Pons (tissue), 1 donor: ENCODE data around the gene GPR108.
"Not testable (repeated sequence)": the region's sequence is repeated elsewhere in the genome, so short reads cannot be mapped to it uniquely, and the experiment has no call there.

Source experiments
- DNase-seq: peaks from one replicate; pipeline ENCODE4 v3.0.0-alpha.2; 2016; ENCODE audit warnings: low spot score

Gene GPR108

DNA sequence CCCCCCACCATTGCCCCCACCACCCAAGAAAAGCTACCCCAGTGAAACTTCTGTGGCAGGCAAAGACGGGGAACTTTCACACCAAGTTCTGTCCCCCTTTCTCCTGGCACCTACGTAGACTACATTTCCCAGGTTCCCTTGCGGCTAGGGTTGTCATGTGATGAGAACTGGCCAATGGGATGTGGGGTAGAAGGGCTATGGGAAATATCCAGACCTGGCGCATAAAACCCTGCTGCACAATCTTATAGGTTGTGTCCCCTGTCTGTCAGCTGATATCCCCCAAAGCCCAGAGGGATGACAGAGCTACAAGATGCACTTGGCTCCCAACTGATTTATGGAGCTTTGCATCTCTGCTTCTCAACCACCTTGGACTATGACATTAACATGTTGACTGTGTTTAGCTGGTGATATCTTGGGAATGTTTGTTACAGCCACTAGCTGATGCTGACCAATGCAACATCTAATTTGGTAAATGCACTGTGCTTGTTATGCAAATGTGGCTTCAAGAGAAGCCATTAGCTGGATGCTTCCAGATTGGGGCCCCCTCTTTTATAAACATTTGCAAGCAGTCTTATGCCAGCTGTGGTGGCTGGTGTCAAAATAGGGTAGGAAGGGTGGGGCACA is 23.8 kb upstream of the GPR108 start:
- DNase-seq = no peak

DNA sequence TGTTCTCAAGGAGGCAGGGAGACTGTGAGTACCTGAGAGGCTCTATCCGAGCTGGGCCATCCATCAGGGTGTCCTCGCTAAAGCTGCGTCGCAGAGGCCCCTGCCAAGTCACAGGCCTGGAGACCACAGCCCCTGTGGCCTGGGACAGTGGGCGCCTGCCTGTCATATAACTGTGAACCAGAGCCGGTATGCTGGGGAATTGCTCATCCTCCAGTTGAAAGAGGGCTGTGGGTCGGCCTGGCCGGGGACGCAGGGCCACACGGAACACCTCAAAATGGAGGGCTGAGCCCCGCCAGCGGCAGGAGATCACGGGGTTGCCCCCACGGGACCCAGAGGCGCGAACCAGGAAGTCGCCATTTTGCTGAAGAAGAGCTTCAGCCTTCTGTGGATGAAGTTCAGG is 23.2 kb upstream of the GPR108 start:
- DNase-seq = no peak

DNA sequence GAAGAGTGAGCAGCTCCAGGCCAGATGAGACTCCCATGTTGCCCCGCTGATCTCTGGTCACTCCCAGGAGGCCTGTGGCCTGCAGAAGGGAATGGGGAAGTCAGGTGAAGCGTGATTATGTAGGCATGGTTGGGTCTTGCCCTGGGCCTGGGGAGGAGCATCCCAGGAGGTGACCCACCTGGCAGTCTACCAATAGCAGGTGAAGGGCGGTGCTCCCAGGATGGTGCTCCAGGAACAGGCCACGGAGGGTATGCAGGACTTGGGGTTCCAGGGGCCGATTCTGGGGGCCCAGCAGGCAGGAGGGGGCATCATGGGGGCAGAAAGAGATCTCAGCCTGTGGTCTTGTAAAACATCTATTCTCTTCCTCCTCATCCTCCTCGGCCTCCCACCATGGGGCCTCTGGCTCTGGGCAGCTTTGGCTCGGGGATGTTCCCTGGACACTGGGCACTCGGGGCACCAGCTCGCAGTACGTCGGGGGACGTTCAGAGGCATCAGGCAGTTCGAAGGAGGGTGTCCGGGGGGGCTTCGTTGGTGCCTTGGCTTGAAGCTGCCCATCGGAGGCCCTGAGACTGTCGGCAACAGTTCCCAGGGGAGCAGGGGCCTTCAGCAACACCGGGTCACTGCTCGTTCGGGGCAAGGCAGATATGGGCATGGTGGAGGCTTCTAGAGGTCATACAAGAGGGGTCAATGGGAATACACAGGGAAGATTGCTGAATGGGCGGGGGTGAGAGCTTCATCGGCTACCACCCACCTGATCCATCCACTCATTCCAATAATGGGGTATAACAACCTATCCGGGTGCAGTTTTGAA is 17.5 kb upstream of the GPR108 start:
- DNase-seq = no peak

DNA sequence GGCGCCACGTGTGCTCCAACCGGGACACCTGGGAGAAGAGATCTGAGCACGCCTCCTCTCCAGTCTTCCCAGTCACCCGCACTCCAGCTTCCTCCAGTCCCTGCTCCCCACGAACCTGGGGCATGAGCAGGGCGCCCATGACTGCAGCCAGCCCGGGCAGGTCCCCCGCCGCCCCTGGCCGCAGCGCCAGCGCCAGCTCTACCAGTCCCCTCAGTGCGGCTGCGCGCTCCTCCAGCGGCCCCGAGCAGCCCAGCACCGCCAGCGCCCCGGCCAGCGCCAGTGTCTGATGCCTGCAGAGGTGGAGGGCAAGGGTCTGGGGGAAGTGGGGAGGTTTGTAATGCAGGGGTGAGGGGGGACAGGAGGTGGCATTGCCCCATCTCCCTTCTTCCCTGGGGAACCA is 16.8 kb upstream of the GPR108 start:
- no peak for DNase-seq

DNA sequence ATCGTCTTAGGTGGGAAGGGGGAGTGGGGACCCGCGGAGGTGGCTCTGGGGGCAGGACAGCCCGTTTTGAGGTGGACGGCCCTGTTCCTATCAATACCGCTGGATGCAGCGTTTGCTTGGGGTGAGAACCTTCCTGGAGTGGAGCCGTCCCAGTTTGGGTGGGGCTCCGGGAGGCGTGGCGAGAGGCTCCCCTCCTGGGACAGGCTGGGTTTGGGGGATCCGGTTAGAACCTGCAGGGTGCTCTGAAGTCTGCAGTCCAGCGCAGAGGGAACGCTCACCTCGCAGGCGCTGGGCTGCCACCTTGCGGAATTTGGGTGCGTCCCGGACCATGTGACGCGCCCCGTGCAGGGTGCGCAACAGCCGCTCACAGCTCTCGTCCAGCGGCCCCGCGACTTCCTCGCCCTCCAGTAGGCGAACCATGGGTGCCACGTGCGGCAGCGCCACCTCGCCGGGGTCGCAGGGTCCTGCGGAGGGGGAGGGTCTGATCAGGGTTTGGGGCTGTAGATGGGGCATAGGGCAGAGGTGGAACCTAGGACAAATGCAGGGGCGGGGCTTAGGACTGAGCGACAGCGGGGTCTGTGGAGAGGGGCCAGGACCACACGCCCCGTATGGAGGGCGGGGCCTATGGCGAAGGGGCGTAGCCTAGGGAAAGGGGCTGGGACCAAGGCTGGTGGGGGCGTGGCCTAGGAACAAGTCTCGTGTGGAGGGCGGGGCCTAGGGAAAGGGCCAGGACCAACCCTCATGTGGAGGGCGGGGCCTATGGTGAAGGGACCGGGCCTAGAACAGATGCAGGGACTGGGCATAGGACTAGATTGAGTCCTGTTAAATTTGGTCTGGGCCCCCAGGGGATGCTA is 16.0 kb upstream of the GPR108 start:
- DNase-seq = no peak

DNA sequence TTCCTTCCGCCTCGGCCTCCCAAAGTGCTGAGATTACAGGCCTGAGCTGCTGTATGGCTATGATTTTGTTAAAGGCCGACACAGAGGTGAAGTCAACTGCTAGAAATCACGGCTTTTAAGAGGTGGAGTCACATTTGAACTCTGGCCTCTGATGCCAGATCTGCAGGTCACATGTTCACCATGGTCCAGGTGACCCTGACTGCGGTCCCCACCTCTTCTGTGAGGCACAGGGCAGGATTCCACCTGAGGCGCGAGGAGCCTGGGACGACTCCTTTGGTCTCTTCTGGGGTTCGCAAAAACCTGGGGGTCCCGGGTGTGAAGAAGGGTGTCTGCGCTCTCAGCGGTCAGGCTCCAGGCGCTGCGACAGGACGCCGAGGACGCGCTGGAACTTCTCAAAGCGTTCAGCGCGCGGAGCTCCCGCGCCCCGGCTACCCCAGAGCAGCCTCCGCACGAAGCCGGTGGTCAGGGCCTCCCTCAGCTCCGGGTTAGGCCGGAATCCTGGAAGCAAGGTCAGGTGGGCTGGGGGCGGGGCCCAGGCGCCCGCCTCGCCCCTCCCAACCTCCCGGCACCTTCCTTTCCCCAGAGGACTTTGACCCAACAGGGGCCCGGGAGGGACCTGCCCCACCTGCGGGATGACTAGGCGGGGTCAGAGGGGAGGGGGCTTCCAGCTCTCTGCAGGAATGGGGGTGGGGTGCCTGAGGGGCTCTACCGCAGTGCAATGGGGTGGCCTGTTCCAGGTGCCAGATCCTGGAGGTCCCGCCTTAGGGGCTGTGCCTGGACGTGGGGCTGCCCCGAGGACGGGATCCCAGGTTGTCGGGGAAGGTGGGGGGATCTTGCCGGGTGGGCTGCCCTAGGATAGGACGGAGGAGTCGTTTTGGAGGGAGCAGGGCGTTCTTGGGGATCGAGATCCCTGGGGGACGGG is 15.1 kb upstream of the GPR108 start:
- no peak for DNase-seq

DNA sequence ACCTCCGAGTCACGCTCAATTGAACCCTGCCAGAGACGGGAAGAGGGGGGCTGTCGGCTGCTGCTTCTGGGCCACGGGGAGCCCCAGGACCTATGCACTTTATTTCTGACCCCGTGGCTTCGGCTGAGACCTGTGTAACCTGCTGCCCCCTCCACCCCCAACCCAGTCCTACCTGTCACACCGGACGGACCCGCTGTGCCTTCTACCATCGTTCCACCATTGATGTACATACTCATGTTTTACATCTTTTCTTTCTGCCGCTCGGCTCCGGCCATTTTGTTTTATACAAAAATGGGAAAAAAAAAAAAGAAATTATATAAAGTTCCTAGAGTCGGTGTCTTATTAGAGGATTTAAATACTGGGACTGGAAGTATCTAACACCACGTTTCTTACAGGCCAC is 13.8 kb upstream of the GPR108 start:
- DNase-seq = no peak

DNA sequence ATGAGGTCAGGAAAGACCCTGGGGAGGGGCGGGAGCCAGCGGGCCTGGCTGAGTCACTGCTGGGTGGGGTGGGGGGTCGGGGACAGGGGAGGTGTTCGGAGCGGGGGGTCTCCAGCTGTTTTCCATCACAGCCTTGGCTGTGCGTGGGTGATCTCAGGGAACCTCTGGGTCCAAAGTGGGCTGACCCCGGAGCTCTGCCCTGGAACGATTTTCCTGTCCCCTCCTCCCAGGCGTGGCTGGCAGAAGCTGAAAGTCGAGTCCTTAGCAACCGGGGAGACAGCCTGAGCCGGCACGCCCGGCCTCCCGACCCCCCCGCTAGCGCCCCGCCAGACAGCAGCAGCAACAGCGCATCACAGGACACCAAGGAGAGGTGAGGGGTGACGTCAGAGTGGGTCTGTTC is 12.7 kb upstream of the GPR108 start:
- no peak for DNase-seq

DNA sequence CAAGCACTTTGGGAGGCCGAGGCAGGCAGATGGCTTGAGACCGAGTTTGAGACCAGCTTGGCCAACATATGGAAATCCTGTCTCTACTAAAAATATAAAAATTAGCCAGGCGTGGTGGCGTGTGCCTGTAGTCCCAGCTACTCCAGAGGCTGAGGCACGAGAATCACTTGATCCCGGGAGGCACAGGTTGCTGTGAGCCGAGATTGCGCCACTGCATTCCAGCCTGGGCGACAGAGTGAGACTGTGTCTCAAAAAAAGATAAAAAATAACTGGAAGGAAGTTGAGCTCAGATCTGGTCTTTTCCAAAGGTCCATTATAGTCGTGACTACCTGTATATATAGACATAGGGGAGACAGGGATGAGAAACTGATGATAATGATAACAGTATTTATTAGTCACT is 11.2 kb upstream of the GPR108 start:
- not testable (repeated sequence) for DNase-seq

DNA sequence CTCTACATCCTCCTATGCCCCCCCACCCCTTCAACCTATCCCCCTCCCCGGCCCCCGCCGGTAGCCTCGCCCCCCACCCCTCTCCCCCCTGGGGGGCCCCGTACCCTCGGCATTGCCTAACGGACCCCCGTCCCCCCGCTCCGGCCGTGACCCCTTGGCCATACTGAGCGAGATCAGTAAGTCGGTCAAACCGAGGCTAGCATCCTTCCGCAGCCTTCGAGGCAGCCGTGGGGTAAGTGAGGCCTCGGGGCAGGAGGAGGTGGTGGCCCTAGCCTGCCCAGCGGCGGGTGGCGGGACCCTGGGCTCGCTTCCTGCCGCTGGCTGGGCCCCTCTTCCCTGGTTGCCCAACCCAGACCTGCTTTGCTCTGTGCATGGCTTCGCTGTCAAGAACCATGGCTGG is 8.6 kb upstream of the GPR108 start:
- DNase-seq = no peak

DNA sequence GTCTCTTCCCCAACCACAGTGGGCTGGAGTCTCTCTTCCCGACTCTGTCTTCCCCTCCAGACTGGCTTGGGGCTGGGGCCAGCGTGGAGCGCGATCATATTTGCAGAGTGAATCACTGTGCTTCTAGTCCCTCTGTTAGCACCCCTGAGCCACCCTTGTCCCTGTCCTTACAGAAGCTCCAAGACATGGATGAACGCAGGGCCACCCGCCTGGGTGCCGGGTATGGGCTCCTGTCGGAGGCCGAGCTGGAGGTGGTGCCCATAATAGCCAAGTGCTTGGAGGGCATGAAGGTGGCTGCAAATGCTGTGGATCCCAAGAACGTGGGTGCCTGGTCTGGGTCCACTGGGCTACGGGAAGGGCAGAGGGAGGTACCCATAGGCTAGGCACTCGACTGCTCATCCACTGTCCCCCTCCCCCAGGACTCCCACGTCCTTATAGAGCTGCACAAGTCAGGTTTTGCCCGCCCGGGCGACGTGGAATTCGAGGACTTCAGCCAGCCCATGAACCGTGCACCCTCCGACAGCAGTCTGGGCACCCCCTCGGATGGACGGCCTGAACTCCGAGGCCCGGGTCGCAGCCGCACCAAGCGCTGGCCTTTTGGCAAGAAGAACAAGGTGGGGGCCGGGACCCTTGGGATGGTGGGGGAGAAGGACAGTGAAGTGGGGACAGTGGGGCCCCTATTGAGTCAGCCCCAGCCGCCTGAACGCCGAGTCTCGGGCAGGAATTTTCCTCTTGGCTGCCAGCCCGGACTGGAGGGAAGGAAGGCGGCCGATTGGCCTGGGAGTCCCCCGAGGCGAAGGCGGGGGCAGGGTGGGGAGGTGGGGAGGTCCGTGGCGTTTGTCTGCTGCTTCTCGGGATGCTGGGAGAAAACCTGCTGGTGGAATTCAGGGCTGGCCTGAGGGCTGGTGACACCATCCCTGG is 7.3 kb upstream of the GPR108 start:
- no peak for DNase-seq

DNA sequence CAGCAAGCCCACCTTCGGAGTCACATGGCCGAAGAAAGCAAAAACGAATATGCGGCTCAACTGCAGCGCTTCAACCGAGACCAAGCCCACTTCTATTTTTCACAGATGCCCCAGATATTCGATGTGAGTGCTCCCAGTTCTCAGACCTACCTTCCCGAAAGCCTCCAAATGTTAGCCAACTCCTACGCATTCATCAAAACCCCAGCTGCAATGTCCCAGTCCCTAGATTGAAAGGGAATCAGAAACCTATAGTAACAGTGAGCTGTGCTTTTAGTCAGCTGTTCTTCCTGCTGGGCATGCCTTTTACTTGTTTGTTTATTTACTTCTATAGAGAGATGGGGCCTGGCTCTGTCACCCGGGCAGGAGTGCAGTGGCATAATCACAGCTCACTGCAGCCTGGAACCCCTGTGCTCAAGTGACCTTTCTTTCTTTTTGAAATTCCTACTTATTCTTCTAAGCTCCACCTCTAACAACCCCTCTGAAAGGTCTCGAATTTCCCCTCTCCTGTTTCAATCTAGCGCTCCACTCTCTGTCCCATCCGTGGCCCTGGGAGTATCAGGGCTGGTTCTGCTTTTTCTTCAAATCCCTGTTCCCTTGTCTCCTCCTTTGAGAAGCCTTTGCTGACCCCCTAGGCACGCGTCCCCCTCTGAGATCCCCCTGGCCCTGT is 6.5 kb upstream of the GPR108 start:
- no peak for DNase-seq

DNA sequence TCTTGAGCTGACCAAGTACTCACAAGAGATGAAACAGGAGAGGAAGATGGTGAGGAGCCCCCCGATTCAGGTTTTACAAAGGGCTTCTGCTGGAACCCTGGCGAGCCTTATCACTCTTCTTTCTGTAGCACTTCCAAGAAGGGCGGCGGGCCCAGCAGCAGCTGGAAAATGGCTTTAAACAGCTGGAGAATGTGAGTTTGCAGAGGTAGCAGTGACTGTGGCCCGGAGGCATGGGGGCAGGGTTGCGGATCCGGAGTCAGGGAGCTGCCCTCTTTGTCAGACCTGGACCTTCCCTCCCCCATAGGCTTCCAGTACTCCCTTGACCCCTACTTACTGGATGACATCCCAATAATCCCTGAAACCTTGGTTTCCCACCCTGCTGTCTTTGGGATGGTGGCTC is 5.7 kb upstream of the GPR108 start:
- no peak for DNase-seq

DNA sequence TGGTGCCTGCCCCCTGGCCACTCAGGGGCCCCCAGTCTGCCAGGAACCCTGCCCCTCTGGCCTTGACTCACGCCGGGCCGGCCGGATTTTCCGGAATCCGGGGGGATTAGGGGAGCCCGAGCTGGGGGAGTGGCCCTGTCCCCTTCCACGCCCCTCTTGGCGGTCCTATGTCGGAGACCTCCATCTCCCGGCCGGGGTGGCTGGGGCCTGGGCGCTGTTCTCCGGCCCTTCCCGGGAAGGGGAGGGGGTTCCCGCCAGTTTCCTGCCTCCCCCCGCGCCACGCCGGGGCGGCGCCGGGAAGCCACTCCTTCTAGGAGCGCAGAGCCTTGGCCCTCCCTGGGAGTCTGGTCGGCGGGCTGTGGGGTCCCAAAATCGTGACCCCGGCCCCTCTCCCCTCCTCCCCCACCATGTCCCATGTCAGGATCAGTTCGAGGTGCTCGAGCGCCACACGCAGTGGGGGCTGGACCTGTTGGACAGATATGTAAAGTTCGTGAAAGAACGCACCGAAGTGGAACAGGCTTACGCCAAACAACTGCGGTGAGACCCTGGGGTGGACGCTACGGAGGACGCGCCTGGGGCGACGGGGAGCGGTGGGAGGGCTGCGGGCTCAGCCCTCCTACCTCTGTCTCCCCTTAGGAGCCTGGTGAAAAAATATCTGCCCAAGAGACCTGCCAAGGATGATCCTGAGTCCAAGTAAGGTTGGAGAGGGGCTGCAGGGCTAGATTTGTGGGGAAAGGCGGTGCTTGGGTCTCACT is 3.4 kb upstream of the GPR108 start:
- DNase-seq = no peak

DNA sequence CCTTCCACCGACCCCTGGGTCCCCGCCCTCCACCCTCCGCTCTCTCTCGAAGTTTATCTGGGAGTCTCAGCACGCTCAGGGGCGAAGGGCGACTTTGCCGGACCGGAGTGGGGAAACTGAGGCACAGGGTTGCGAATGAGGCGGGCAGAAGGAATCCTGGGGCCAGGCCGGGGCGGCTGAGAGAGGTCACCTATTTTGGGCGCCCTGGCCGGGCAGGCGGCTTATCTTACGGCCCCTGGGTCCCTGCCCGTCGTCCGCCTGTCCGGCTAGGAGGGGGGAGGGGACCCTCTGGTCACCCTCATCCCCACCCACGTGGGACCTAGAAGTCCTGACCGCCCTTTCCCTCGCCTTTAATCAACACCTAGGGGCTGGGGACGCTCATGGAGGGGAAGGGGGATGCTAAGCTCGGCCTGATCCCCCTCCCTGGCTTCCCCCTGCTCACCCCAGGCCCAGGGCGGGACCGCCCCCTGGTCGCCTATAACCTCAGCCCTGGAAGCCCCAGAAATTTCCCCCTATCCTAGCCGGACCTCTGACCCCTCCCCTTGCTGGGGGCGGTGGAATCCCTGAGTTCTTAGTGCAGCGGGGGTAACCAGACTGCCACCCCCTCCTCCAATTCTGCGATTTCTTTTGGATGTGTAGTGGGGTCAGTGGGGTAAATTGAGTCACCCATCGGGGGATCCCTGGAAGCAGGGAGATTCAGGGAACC is 2.7 kb upstream of the GPR108 start:
- no peak for DNase-seq

DNA sequence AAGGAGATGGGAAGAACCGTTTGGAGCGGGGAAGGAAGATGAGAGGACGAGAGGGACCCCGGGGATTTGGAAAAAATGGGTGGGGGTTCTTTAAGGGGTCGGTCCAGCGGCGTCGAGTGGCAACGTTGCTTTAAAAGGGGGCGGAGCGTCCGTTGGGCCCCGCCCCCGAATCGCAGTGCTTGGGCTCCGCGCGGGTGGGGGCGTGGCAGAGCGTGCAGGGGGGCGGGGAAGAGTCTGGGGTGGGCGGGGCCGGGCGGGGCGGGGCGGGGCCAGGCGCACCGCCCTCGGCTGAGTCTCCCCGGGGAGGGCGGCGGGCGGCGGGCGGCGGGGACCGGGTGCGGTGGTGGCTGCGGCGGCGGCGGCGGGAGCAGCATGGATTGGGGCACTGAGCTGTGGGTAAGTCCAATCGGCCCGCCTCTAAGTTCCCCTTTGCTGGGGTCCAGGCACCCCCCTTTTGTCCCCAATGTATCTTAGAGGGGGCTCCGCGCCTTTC is 2.1 kb upstream of the GPR108 start, which contains the start of gene TRIP10:
Gene TRIP10, plus strand, starts transcription at position 291 of the 493 bp plus-strand sequence. Its CDS starts 82 bp downstream, at position 373.
- peak; percentile 75 for DNase-seq

DNA sequence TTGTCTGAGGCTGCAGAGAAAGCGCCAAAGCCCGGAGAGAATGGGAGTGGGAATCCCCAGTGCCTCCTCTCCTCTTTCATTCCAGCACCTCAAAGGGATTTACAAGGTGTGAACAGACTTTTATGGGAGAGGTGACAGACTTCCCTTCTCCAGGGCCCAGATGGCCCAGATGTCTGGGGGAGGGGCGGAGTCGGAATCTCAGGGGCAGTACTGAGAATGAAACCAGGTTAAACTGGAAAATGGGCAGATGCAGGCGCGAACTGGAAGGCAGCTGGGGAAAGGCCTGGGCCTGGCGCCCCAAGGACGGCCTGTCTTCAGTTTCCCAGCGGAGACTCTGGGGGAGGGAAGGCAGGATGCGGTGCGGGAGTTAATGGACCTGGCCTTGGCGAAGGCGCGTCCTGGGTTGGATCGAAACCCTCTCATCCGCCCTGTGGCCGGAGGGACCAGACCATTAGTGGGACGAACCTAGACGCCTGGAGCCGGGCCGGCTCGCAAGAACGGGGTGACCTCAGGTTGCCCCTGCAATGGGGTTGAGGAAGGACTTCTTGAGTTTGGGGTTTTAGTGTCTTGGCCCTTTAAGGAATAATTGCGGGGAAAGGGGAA is 1.5 kb upstream of the GPR108 start:
- no peak for DNase-seq
